HG02852 (cell line): ENCODE data around the gene ZFYVE27.

Experiments used
- ATAC-seq: cut with Tn5 transposase; IDR thresholded peaks from one replicate; pipeline ENCODE4 v1.9.1; 2021; ENCODE audit warnings: mild to moderate bottlenecking, moderate library complexity; ENCODE audit not compliant: unreplicated experiment

The ZFYVE27 gene

GRCh38 chr10:97714401-97715258 lies 22.3 kb upstream of the ZFYVE27 start:
- ATAC-seq = peak; percentile 40

- ATAC-seq = no peak
These were observed 21.6 kb upstream of the ZFYVE27 start for GRCh38 chr10:97715259-97715874.

GRCh38 chr10:97717627-97718026 lies 19.3 kb upstream of the ZFYVE27 start:
- no peak for ATAC-seq

- ATAC-seq = no peak
These were observed 18.8 kb upstream of the ZFYVE27 start for GRCh38 chr10:97718178-97718577.

GRCh38 chr10:97718659-97719142 lies 18.2 kb upstream of the ZFYVE27 start:
- no peak for ATAC-seq

- ATAC-seq = no peak
These were observed 17.3 kb upstream of the ZFYVE27 start for GRCh38 chr10:97719602-97720001.

- ATAC-seq = no peak
These were observed 14.8 kb upstream of the ZFYVE27 start for GRCh38 chr10:97721871-97722780.

- ATAC-seq = no peak
These were observed 13.9 kb upstream of the ZFYVE27 start for GRCh38 chr10:97723001-97723400.

GRCh38 chr10:97724341-97724941 lies 12.5 kb upstream of the ZFYVE27 start:
- no peak for ATAC-seq

- no peak for ATAC-seq
These were observed 10.2 kb upstream of the ZFYVE27 start for GRCh38 chr10:97726636-97727178.

- no peak for ATAC-seq
These were observed 7.9 kb upstream of the ZFYVE27 start for GRCh38 chr10:97729014-97729413.

- no peak for ATAC-seq
These were observed 5.4 kb upstream of the ZFYVE27 start for GRCh38 chr10:97731346-97732051.

- ATAC-seq = no peak
These were observed 4.9 kb upstream of the ZFYVE27 start for GRCh38 chr10:97732052-97732359.

GRCh38 chr10:97733256-97733655 lies 3.7 kb upstream of the ZFYVE27 start:
- no peak for ATAC-seq

GRCh38 chr10:97734021-97734420 lies 2.9 kb upstream of the ZFYVE27 start:
- no peak for ATAC-seq

GRCh38 chr10:97736403-97736901 lies 476 bp upstream of the ZFYVE27 start:
- ATAC-seq = peak; percentile 22

GRCh38 chr10:97737770-97738265 lies 890 bp downstream of the ZFYVE27 start:
- peak; percentile 18 for ATAC-seq

- ATAC-seq = no peak
These were observed 1.7 kb downstream of the ZFYVE27 start for GRCh38 chr10:97738616-97739015.

- no peak for ATAC-seq
These were observed 3.7 kb downstream of the ZFYVE27 start for GRCh38 chr10:97740613-97741012.
